ENCODE results near the gene NRAP. TPM values are rescaled to one million over a fixed set of nuclear protein-coding genes. Genes with fewer than 3 reads are reported as not detected.

Gene NRAP
- polyA plus RNA-seq, 3 donors from 2014 or later, result not detected

DNA sequence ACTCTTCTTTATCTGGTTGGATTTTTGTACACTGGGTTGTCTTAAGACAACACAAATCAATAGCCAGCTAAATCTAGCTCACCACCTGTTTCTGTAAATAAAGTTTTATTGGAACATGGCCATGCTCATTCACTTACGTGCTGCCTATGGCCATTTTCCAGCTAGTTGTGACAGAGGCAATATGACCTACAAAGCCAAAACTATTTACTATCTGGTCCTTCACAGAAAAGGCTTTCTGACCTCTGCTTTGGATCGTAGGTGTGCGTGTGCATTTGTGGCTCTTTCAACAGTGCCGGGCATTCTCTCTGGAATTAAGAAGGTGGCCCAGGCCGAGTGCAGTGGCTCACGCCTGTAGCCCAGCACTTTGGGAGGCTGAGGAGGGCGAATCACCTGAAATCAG lies 45.5 kb downstream of the NRAP start:
- no peaks in the 10 kb centered on the region for H3K36me3 Mint-ChIP-seq
- H3K4me3 Mint-ChIP-seq, result no peak overlapping the region
- no peaks in the 10 kb centered on the region for H3K4me1 Mint-ChIP-seq
- no peak for DNase-seq
- peaks cover 2 to 9% (median 9%) of the 10 kb centered on the region in 3 donors for H3K27me3 Mint-ChIP-seq (ENCODE audit: low read depth in 3 of 3)
- H3K9me3 Mint-ChIP-seq, result no peaks in the 10 kb centered on the region
- H3K27ac Mint-ChIP-seq, result no peak overlapping the region

DNA sequence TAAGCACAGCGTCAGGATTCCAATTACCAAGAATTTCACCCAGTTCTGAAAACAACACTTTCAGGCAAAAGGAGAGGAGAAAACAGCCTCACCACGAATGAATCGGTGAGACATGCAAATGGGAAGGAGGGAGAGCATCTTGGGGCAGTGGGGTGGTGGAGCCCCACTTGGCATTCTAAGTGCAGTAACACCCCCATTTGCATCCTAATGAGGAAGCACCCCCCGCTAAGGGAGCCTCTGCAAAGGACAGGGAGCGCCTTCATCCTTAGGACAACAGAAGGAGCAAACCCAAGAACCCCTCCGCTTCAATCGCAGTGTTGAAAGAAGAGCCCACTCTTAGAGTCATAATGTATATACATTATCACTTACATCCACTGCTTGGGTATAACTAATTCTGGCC lies 46.8 kb downstream of the NRAP start:
- no peak for DNase-seq
- H3K4me3 Mint-ChIP-seq, result no peak overlapping the region
- H3K4me1 Mint-ChIP-seq, result no peaks in the 10 kb centered on the region
- H3K27me3 Mint-ChIP-seq (ENCODE audit: low read depth in 3 of 3), result peaks cover 2 to 12% (median 11%) of the 10 kb centered on the region in 3 donors
- H3K9me3 Mint-ChIP-seq, result no peaks in the 10 kb centered on the region
- no peak overlapping the region for H3K27ac Mint-ChIP-seq
- H3K36me3 Mint-ChIP-seq, result no peaks in the 10 kb centered on the region

DNA sequence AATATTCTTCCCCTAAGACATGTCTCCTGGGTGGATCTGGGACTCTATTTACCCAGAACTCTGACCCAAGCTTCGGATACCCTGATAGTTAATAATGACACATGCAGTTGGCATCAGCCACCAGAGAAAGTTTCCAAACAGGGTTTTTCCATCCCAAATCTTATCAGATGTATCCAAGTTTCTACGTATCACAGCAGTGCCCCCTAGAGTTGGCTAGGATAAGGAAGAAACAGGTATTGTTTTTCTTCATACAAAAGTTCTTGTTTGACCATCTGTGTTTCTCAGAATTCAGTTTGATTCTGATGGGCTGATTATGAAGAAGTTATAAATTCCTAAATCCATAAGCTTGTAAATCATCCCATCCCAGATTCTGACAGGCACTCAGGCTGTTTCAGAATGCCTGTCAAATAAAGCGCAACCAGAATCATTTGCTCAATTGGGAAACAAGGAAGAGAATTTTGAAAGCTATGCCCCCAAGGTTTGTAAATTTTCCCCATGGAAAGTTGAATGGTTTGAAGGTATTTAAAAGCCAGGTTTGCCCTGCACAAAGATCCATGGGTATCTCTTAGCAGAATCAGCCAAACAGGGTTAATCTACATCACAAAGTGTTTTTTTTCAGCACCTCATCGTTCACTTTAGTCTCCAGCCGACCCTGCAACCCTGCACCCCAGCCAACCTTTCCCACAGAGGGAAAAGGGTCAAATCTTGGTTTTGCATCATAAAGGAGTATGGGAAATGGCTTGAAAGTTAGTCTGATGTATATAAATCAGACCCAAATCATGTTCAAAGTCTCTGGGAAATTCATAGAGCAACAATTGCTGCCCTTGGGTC lies 47.4 kb downstream of the NRAP start:
- no peaks in the 10 kb centered on the region for H3K36me3 Mint-ChIP-seq
- H3K27me3 Mint-ChIP-seq (ENCODE audit: low read depth in 3 of 3), result peaks cover 2 to 12% (median 11%) of the 10 kb centered on the region in 3 donors
- H3K4me3 Mint-ChIP-seq, result no peak overlapping the region
- no peaks in the 10 kb centered on the region for H3K4me1 Mint-ChIP-seq
- H3K27ac Mint-ChIP-seq, result no peak overlapping the region
- no peaks in the 10 kb centered on the region for H3K9me3 Mint-ChIP-seq
- no peak for DNase-seq

DNA sequence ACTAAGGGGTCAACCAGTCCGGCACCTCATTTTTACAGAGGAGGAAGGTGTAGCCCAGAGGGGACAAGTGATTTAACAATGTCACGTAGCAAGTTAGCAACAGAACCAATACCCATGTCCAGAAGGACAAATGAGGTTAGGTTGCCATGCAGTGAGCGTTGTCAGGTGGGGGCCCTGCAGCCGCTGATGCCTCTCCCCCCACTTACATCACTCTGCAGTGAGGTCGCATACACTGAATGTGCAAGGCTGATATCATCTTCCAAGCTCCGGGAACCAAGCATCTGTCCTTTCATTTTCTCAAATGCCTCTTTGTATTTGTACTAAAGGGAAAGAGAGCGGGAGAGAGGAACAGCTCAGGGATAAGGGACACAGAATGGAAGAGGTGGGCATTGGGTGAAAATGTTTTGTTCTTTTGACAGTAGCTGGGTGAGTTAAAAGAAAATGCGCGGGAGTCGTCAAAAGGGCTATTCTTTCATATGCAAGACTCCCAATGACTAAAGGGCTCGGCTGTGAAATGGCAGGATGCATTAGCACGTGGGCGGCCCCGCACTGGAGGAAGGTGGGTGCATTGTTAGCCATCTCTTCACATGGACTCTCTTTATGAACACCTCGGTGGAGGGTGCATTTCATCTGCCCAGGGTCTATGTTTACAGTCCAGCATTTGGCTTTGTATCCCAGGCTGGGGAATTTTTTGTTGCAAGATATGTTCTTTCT lies 49.7 kb downstream of the NRAP start:
- Mint-ChIP-seq H3K36me3 (no peaks in the 10 kb centered on the region), H3K4me3 (no peak overlapping the region), H3K4me1 (no peaks in the 10 kb centered on the region), H3K27me3 (ENCODE audit: low read depth in 3 of 3) (peaks cover 2 to 12% (median 9%) of the 10 kb centered on the region in 3 donors), H3K27ac (no peak overlapping the region), H3K9me3 (no peaks in the 10 kb centered on the region)
- no peak for DNase-seq

DNA sequence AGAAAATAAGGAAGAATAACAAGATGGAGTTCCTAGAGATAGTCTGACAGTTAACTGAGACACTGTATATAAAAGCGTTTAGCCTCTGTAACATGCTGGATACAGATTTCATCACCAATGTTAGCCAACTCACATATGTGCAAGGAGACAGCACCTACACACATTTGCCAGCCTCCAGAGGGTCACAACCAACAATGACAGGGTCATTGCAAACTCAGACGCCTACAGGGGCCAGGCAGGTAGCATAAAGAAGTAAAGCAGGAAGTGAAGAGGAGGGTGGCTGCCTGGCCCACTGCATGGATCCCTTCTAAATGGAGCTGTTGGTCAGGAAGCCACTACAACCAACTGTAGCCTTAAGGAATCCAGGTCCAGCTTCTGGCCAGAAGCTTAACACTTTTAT lies 50.4 kb downstream of the NRAP start:
- no peak overlapping the region for H3K4me3 Mint-ChIP-seq
- H3K36me3 Mint-ChIP-seq, result no peaks in the 10 kb centered on the region
- DNase-seq, result no peak
- no peak overlapping the region for H3K27ac Mint-ChIP-seq
- no peaks in the 10 kb centered on the region for H3K9me3 Mint-ChIP-seq
- H3K4me1 Mint-ChIP-seq, result no peaks in the 10 kb centered on the region
- H3K27me3 Mint-ChIP-seq (ENCODE audit: low read depth in 3 of 3), result peaks cover 2 to 12% (median 9%) of the 10 kb centered on the region in 3 donors

DNA sequence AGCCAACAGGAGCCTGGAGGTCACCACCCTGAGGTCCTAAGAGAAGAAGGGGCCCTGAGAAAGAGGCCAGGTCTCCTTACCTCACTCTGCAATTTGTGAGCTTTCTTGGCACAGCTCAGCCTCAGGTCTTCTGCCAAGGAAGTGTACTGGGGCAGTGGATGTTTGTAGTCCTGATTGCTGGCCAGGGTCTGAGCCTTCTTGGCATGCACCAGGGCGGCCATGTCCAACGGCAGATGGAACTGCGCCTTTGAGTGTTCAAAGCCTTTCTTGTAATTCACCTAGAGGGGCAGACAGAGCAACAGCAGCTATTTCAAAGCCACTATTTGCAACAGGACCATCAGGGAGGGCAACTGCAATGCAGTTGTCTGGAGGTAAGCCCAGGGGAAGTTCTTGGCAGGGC lies 51.7 kb downstream of the NRAP start:
- DNase-seq, result no peak
- Mint-ChIP-seq H3K4me3 (no peak overlapping the region), H3K9me3 (no peaks in the 10 kb centered on the region), H3K36me3 (no peaks in the 10 kb centered on the region), H3K27me3 (ENCODE audit: low read depth in 3 of 3) (peaks cover 2 to 14% (median 9%) of the 10 kb centered on the region in 3 donors), H3K4me1 (no peaks in the 10 kb centered on the region), H3K27ac (no peak overlapping the region)

DNA sequence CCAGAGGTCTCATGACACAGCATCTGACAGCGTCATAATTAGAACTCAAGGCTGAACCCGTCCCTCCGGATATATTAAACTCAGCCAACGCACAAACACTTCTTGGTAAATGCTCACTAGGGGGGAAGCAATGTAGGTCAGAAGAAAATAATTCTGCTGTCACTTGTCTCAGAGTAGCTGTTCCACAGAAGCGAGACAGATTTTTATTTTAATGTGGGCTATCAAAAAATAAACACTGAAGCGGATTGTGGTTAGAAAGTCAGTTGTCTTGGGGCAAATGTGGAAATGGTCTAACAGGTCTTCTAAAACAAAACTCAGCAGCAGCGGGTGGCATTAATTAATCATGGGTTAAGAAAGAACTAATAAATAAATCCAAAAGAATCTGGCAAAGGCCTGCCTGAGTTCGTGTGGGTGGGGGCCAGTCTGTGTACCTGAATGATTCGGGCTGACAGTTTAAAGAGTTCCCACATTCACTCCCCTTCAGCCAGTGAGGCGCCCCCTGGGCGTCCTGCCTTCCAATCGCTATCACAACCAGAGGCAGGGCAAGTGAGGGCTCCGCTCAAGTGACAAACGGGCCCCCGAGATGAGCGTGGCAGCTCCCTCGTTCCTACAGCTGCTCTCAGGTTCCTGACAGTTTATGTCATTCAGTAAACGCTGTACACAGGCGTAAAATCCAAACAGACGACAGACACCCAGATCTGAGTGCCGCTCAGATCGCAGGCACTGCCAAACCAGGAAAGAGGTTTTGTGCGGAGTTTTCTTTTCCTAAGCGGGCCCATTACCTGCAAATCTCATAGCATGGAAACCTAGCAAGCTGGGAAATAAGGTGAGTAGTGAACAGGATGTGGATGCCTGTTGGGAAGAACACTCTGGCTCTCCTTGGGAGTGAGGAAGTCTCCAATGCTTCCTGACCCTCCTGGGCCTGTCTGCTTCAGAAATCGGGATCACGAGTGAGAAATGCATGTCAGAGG lies 52.9 kb downstream of the NRAP start:
- no peaks in the 10 kb centered on the region for H3K9me3 Mint-ChIP-seq
- H3K4me1 Mint-ChIP-seq, result no peaks in the 10 kb centered on the region
- no peak overlapping the region for H3K4me3 Mint-ChIP-seq
- no peaks in the 10 kb centered on the region for H3K36me3 Mint-ChIP-seq
- no peak overlapping the region for H3K27ac Mint-ChIP-seq
- H3K27me3 Mint-ChIP-seq (ENCODE audit: low read depth in 3 of 3), result peaks cover 2 to 9% (median 9%) of the 10 kb centered on the region in 3 donors
- no peak for DNase-seq

DNA sequence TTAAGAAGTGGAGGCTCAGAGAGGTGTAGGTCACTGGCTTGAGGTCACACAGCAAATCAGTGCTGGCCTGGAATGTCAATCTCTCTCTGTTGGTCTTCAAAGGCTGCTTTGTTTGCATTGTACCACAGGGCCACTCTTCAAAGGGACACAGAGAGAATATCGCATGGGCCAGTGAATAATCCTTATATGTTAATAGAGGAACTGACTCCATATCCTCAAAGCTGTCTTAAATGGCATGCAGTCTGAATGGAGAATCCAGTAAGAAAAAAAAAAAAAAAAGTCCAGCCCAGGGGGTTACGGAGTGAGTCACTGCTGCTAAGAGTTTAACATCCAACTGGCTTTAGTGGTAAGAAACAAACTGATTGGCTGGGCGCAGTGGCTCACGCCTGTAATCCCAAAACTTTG lies 54.1 kb downstream of the NRAP start:
- no peak for DNase-seq
- H3K4me1 Mint-ChIP-seq, result no peaks in the 10 kb centered on the region
- H3K27ac Mint-ChIP-seq, result no peak overlapping the region
- no peaks in the 10 kb centered on the region for H3K9me3 Mint-ChIP-seq
- no peak overlapping the region for H3K4me3 Mint-ChIP-seq
- peaks cover under 1 to 6% (median 3%) of the 10 kb centered on the region in 3 donors for H3K27me3 Mint-ChIP-seq (ENCODE audit: low read depth in 3 of 3)
- H3K36me3 Mint-ChIP-seq, result no peaks in the 10 kb centered on the region

DNA sequence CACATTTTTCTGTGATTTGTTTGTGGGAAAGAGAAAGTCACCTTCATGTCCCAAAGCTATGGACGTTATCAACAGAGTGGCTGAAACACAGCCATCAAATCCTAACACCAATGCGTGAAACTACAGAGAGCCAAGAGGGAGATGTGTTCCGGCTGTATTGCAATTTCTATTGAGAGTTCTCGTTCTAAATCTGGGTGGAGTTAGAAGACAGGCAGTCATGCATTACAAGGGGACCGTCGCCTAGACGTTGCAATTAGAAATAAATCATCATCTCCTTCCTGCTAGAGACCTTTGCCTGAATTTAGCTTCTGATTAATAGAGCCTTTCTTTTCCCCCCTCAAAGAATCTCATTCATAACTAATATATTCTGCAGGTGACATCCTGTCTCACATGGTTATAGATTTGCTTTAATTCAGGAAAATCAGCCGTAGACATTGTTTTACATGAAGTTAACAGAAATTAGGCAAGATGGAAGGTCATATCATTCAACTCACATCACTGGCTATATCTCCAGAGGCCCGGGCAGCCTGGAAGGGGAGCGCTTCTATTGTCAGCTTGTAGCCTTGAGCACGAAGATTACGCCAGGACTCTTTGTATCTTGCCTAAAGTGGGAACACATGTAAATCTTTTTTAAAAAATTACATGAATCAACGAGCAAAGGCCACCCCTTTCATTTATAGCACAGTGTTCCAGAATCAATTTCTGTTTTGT lies 58.4 kb downstream of the NRAP start:
- Mint-ChIP-seq H3K9me3 (no peaks in the 10 kb centered on the region), H3K4me3 (no peak overlapping the region), H3K27ac (no peak overlapping the region), H3K36me3 (no peaks in the 10 kb centered on the region), H3K4me1 (no peaks in the 10 kb centered on the region), H3K27me3 (ENCODE audit: low read depth in 3 of 3) (peaks cover 2 to 5% (median 2%) of the 10 kb centered on the region in 3 donors)
- DNase-seq, result no peak

DNA sequence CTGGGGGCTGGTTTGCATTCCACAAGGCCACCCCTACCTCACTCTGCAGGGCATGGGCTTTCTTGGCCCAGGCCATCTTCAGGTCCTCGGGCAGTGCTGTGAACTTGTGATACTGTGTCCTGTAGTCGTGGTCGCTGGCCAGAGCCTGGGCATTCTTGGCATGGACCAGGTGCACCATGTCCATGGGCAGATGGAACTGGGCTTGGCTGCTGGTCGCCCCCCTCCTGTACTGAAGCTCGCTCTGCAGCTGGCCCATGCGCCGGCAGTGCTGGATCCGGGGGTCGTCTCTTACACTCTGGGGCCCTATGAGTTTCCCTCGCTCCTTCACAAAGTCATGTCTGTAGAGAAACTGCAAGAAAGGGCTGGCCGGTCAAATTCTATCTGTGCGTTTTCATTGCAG lies 59.3 kb downstream of the NRAP start:
- no peaks in the 10 kb centered on the region for H3K4me1 Mint-ChIP-seq
- no peak overlapping the region for H3K27ac Mint-ChIP-seq
- no peak overlapping the region for H3K4me3 Mint-ChIP-seq
- H3K27me3 Mint-ChIP-seq (ENCODE audit: low read depth in 3 of 3), result peaks cover 2 to 5% (median 2%) of the 10 kb centered on the region in 3 donors
- no peak for DNase-seq
- no peaks in the 10 kb centered on the region for H3K9me3 Mint-ChIP-seq
- H3K36me3 Mint-ChIP-seq, result no peaks in the 10 kb centered on the region

DNA sequence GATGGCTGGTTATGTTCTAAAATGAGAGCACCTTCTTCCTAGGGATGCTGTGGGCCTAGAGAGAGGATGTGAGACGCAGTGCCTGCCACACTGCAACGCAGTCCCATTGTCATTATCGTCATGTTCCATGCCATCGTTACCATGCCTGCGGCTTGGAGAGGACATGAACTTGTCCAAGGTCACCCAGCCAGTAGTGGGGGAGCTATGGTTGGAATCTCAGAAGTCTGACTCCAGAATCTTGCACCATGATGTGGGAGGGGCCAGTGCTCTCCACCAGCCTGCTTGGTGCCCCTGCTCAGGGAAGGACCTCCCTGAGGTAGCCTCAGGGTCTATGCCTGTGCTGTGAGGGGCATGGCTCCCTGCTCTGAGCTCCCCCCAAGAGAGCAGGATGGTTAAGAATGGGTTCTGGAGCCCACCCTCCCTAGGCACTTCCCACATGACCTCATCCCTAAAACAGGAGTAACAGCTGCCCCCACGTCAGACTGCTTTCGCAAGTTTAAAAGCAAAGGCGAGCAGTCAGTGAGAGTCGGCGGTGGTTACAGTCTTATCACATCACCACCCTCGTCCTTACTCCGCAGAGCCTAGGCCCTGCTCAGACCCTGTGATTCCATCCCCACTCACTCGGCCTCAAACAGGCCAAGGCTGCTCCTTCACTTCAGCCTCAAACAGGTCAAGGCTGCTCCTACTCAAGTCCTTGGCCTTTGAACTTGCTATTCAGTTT lies 60.6 kb downstream of the NRAP start:
- Mint-ChIP-seq H3K4me3 (no peak overlapping the region), H3K9me3 (no peaks in the 10 kb centered on the region), H3K4me1 (no peaks in the 10 kb centered on the region), H3K36me3 (no peaks in the 10 kb centered on the region), H3K27me3 (ENCODE audit: low read depth in 3 of 3) (peaks cover 0 to 7% (median 2%) of the 10 kb centered on the region in 3 donors), H3K27ac (no peak overlapping the region)
- DNase-seq, result no peak

DNA sequence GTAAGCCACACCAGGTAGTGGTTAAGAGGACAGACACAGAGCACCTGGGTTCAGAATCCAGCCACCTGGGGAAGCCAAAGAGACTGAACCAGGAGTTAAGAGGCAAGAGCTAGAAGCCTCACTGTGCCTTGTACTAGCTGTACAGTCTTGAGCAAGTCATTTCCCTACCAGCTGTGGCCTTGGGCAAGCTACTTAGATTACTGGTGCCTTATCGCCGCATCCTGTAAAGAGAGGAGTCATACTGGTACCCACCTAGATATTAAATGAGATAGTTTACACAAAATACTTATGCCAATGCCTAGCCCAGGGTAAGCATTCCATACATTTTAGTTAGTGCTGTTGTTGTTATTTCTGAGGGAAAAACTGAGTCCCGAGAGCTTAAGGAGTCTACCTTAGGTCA lies 63.3 kb downstream of the NRAP start:
- peaks cover 0 to 7% (median 2%) of the 10 kb centered on the region in 3 donors for H3K27me3 Mint-ChIP-seq (ENCODE audit: low read depth in 3 of 3)
- H3K4me3 Mint-ChIP-seq, result no peak overlapping the region
- no peak overlapping the region for H3K27ac Mint-ChIP-seq
- no peaks in the 10 kb centered on the region for H3K4me1 Mint-ChIP-seq
- no peaks in the 10 kb centered on the region for H3K36me3 Mint-ChIP-seq
- no peak for DNase-seq
- H3K9me3 Mint-ChIP-seq, result no peaks in the 10 kb centered on the region

DNA sequence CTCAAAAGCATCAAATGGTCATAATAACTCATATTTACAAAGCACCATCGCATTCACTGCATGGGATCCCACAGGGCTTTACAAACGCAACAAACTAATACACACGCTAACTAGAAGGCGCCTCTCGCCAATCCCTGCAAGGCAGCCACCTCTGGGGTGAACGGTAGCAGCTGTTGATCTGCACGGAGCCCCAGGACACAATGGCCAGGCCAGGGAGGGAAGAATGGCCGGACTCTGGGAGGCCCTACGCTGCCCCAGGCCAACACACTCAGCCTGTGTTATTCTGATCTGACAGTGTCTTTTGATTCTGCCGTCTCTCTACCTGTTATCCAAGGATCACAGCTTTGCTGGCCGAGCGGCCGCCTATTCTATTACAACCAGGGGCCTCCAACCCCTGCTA lies 69.2 kb downstream of the NRAP start:
- Mint-ChIP-seq H3K27ac (no peak overlapping the region), H3K4me1 (no peaks in the 10 kb centered on the region), H3K4me3 (no peak overlapping the region), H3K36me3 (no peaks in the 10 kb centered on the region), H3K9me3 (no peaks in the 10 kb centered on the region), H3K27me3 (ENCODE audit: low read depth in 3 of 3) (peaks cover 0 to 5% (median 4%) of the 10 kb centered on the region in 3 donors)
- DNase-seq, result no peak
